ENCODE data around the gene RNASE13.

Gene RNASE13

DNA sequence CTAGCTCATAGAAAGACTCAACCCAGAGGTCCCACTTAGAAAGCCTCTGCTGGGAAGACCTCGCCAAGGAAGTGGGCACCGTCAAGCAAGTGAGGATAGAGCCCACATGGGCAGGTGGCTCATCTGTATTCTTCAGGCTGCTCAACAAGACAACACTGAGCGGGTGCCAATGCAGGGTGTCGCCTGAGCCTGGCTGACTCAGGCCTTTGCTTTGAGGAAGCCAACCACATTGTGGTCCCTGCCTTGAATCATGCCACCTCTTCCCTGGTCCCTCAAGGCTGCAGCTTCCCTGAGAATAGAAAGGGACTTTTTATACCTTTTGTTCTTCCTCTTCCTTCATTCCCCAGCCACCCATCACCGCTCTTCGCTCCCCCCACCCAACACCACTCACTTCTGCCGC lies 2.1 kb upstream of the RNASE13 start:
- ChIA-PET CTCF (interaction anchor here (1.6 to 3.2 kb wide), 2 partner anchors 22 to 32 kb away, joined by 5 to 31 read pairs; no protein-coding TSS in a partner anchor), POLR2A (no interaction called here)
- Histone ChIP-seq H3K4me1 (ENCODE audit: control insufficient read depth, insufficient read depth, low read length) (no peaks in the 10 kb centered on the region), H3K4me3 (ENCODE audit: low read depth, low read length) (no peak overlapping the region), H3K9me3 (ENCODE audit: control insufficient read depth, insufficient read depth, low read depth, low read length) (no peaks in the 10 kb centered on the region), H3K27ac (ENCODE audit: extremely low read depth, low read depth, low read length) (no peak overlapping the region), H3K36me3 (ENCODE audit: control insufficient read depth in 2 of 2, insufficient read depth in 1 of 2, low read length in 2 of 2) (no peaks in the 10 kb centered on the region)
- TF ChIP-seq ZNF280D (tag by site-specific recombination; IDR thresholded peaks at IDR 0.05) (no peak), ZNF239 (tag by site-specific recombination; IDR thresholded peaks at IDR 0.05) (no peak), ZBTB26 (tag by site-specific recombination; optimal IDR thresholded peaks at IDR 0.05) (no peak), ZNF830 (tag by site-specific recombination; IDR thresholded peaks at IDR 0.05; ENCODE audit: low read depth) (no peak), ZNF707 (tag by site-specific recombination; IDR thresholded peaks at IDR 0.05) (no peak)
- TF ChIP-seq, protein P1, sequence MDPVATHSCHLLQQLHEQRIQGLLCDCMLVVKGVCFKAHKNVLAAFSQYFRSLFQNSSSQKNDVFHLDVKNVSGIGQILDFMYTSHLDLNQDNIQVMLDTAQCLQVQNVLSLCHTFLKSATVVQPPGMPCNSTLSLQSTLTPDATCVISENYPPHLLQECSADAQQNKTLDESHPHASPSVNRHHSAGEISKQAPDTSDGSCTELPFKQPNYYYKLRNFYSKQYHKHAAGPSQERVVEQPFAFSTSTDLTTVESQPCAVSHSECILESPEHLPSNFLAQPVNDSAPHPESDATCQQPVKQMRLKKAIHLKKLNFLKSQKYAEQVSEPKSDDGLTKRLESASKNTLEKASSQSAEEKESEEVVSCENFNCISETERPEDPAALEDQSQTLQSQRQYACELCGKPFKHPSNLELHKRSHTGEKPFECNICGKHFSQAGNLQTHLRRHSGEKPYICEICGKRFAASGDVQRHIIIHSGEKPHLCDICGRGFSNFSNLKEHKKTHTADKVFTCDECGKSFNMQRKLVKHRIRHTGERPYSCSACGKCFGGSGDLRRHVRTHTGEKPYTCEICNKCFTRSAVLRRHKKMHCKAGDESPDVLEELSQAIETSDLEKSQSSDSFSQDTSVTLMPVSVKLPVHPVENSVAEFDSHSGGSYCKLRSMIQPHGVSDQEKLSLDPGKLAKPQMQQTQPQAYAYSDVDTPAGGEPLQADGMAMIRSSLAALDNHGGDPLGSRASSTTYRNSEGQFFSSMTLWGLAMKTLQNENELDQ (tag by site-specific recombination; IDR thresholded peaks at IDR 0.05; ENCODE audit: low read depth): no peak
- TF ChIP-seq, protein P2, sequence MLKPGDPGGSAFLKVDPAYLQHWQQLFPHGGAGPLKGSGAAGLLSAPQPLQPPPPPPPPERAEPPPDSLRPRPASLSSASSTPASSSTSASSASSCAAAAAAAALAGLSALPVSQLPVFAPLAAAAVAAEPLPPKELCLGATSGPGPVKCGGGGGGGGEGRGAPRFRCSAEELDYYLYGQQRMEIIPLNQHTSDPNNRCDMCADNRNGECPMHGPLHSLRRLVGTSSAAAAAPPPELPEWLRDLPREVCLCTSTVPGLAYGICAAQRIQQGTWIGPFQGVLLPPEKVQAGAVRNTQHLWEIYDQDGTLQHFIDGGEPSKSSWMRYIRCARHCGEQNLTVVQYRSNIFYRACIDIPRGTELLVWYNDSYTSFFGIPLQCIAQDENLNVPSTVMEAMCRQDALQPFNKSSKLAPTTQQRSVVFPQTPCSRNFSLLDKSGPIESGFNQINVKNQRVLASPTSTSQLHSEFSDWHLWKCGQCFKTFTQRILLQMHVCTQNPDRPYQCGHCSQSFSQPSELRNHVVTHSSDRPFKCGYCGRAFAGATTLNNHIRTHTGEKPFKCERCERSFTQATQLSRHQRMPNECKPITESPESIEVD (tag by site-specific recombination; IDR thresholded peaks at IDR 0.05): no peak

- TF ChIP-seq OVOL3 (tag by site-specific recombination; IDR thresholded peaks at IDR 0.05): no peak
- TF ChIP-seq BCL11A (tag by site-specific recombination; IDR thresholded peaks at IDR 0.05; ENCODE audit: low read depth): no peak
- TF ChIP-seq ZNF514 (tag by site-specific recombination; IDR thresholded peaks at IDR 0.05): no peak
- TF ChIP-seq ZNF785 (tag by site-specific recombination; IDR thresholded peaks at IDR 0.05): no peak
- peak; percentile 38; the same call in 1 of the 2 replicates for TF ChIP-seq EGR2 (tag by site-specific recombination; IDR thresholded peaks at IDR 0.05; ENCODE audit: low read depth)
- no peak for TF ChIP-seq ZNF571 (tag by site-specific recombination; IDR thresholded peaks at IDR 0.05)
- no peak for TF ChIP-seq ZNF747 (tag by site-specific recombination; IDR thresholded peaks at IDR 0.05)
- no peak for TF ChIP-seq KLF10 (tag by site-specific recombination; IDR thresholded peaks at IDR 0.05)
- TF ChIP-seq ZFHX2 (tag by site-specific recombination; conservative IDR thresholded peaks at IDR 0.05): no peak
- Histone ChIP-seq H3K27ac (ENCODE audit: extremely low read depth, low read depth, low read length) (no peak overlapping the region), H3K9me3 (ENCODE audit: control insufficient read depth, insufficient read depth, low read depth, low read length) (no peaks in the 10 kb centered on the region), H3K4me3 (ENCODE audit: low read depth, low read length) (no peak overlapping the region), H3K4me1 (ENCODE audit: control insufficient read depth, insufficient read depth, low read length) (no peaks in the 10 kb centered on the region), H3K36me3 (ENCODE audit: control insufficient read depth in 2 of 2, insufficient read depth in 1 of 2, low read length in 2 of 2) (no peaks in the 10 kb centered on the region)
- POLR2A ChIA-PET: interaction anchor here (1.6 kb wide), 1 partner anchor 13 kb away, joined by 3 read pairs; no protein-coding TSS in a partner anchor
- CTCF ChIA-PET: interaction anchor here (0.6 to 5.2 kb wide), 6 partner anchors 8 to 80 kb away, joined by 3 to 35 read pairs (median 3); no protein-coding TSS in a partner anchor
These were observed 1.4 kb downstream of the RNASE13 start for GRCh38 chr14:21033133-21033698.

Measured in HEK293 (cell line).